Inferior parietal cortex (tissue), 1 donor: ENCODE data around the gene ELFN2.
"Not testable (repeated sequence)": the region's sequence is repeated elsewhere in the genome, so short reads cannot be mapped to it uniquely, and the experiment has no call there.

Experiments used
- DNase-seq: peaks from one replicate; pipeline ENCODE4 v3.0.0-alpha.2; 2016; ENCODE audit errors: extremely low spot score

The ELFN2 gene

GRCh38 chr22:37410174-37411055, 16.9 kb downstream of the ELFN2 start:
- no peak for DNase-seq

GRCh38 chr22:37409459-37410050, 17.7 kb downstream of the ELFN2 start:
- DNase-seq = no peak

- no peak for DNase-seq
These were observed 18.2 kb downstream of the ELFN2 start for GRCh38 chr22:37409031-37409430.

GRCh38 chr22:37407856-37408255, 19.4 kb downstream of the ELFN2 start:
- DNase-seq = no peak

GRCh38 chr22:37406441-37407235, 20.6 kb downstream of the ELFN2 start:
- DNase-seq = no peak

- no peak for DNase-seq
These were observed 23.2 kb downstream of the ELFN2 start for GRCh38 chr22:37404091-37404490.

GRCh38 chr22:37403267-37403960, 23.9 kb downstream of the ELFN2 start:
- DNase-seq = no peak

- DNase-seq = no peak
These were observed 25.1 kb downstream of the ELFN2 start for GRCh38 chr22:37402184-37402506.

GRCh38 chr22:37401401-37402183, 25.7 kb downstream of the ELFN2 start:
- DNase-seq = no peak

- no peak for DNase-seq
These were observed 26.6 kb downstream of the ELFN2 start for GRCh38 chr22:37400719-37401118.

GRCh38 chr22:37399457-37399856, 27.8 kb downstream of the ELFN2 start:
- DNase-seq = not testable (repeated sequence)

- DNase-seq = no peak
These were observed 30.1 kb downstream of the ELFN2 start for GRCh38 chr22:37397226-37397625.

- no peak for DNase-seq
These were observed 30.7 kb downstream of the ELFN2 start for GRCh38 chr22:37396488-37397084.

GRCh38 chr22:37394341-37394740, 32.9 kb downstream of the ELFN2 start:
- DNase-seq = no peak

- DNase-seq = no peak
These were observed 33.5 kb downstream of the ELFN2 start for GRCh38 chr22:37393746-37394145.

GRCh38 chr22:37392721-37393328, 34.5 kb downstream of the ELFN2 start:
- no peak for DNase-seq

- DNase-seq = no peak
These were observed 35.6 kb downstream of the ELFN2 start for GRCh38 chr22:37391702-37392101.

- no peak for DNase-seq
These were observed 37.2 kb downstream of the ELFN2 start for GRCh38 chr22:37390075-37390474.

GRCh38 chr22:37388538-37388937, 38.7 kb downstream of the ELFN2 start:
- DNase-seq = no peak

- no peak for DNase-seq
These were observed 39.5 kb downstream of the ELFN2 start for GRCh38 chr22:37387793-37388192.
